Measurements from ENCODE around the gene HJURP. TPM values are rescaled to one million over a fixed set of nuclear protein-coding genes. Genes with fewer than 3 reads are reported as not detected.

Gene HJURP
- polyA plus RNA-seq, 3 donors: not detected

DNA sequence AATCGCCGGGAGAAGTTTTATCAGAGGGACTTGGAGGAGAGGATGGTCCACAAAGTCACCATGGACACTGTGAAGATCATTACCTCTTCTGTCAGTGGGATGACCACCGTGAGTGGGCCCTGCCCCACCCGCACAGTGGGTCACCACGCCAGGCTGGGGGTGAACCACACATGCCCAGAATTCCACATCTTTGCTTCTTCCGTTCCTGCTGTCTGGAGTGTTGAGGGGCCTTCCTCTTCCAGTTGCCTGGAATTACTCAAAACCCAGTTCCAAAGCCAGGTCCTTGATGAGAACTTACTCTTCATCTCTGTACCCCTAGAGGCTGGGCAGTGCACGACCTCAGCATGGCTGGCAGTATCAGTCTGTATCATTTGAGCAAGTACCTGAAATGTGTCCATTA is 54.1 kb downstream of the HJURP start:
- Histone ChIP-seq H3K27ac (ENCODE audit: low read depth in 1 of 2, low read length in 2 of 2) (no peak overlapping the region), H3K4me1 (ENCODE audit: control insufficient read depth in 1 of 2, insufficient read depth in 2 of 2, low read length in 2 of 2) (no peaks in the 10 kb centered on the region), H3K9ac (ENCODE audit: insufficient read depth, low read length, poor library complexity, severe bottlenecking) (no peak overlapping the region), H3K79me2 (ENCODE audit: insufficient read depth, low read length) (no peaks in the 10 kb centered on the region), H3K36me3 (replicated peaks in 1 of 2; ENCODE audit: control insufficient read depth in 1 of 2, insufficient read depth in 2 of 2, low read length in 2 of 2) (no peaks in the 10 kb centered on the region), H3K27me3 (ENCODE audit: control insufficient read depth in 2 of 2, insufficient read depth in 2 of 2, low read length in 2 of 2) (no peaks in the 10 kb centered on the region), H3K4me3 (replicated peaks in 1 of 3; ENCODE audit: low read depth in 2 of 3, low read length in 3 of 3) (no peak overlapping the region), H3K9me3 (replicated peaks in 1 of 2; ENCODE audit: control insufficient read depth in 1 of 2, insufficient read depth in 1 of 2, low read length in 2 of 2) (no peaks in the 10 kb centered on the region), H4K20me1 (ENCODE audit: insufficient read depth, low read length) (no peaks in the 10 kb centered on the region), H3K4me2 (replicated peaks; ENCODE audit: extremely low read depth, low read length, poor library complexity, severe bottlenecking) (no peak overlapping the region), H2AFZ (ENCODE audit: insufficient read depth, low read depth, low read length, poor library complexity, severe bottlenecking) (no peak overlapping the region)
- intact Hi-C loops (cut with micrococcal nuclease): no loop called here
- Mint-ChIP-seq H3K4me1 (no peaks in the 10 kb centered on the region), H3K27ac (peak overlapping the region in 1 of 7 donors; percentile 55), H3K27me3 (ENCODE audit: low read depth in 3 of 3) (peaks cover 3 to 10% (median 8%) of the 10 kb centered on the region in 3 donors), H3K4me3 (no peak overlapping the region), H3K9me3 (peaks cover 0 to 3% (median 0%) of the 10 kb centered on the region in 7 donors), H3K36me3 (no peaks in the 10 kb centered on the region)
- no peak for DNase-seq
- TF ChIP-seq, protein P1, sequence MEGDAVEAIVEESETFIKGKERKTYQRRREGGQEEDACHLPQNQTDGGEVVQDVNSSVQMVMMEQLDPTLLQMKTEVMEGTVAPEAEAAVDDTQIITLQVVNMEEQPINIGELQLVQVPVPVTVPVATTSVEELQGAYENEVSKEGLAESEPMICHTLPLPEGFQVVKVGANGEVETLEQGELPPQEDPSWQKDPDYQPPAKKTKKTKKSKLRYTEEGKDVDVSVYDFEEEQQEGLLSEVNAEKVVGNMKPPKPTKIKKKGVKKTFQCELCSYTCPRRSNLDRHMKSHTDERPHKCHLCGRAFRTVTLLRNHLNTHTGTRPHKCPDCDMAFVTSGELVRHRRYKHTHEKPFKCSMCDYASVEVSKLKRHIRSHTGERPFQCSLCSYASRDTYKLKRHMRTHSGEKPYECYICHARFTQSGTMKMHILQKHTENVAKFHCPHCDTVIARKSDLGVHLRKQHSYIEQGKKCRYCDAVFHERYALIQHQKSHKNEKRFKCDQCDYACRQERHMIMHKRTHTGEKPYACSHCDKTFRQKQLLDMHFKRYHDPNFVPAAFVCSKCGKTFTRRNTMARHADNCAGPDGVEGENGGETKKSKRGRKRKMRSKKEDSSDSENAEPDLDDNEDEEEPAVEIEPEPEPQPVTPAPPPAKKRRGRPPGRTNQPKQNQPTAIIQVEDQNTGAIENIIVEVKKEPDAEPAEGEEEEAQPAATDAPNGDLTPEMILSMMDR (IDR thresholded peaks at IDR 0.05): no peak
- 90% methylated on average over 6 of the region's 7 CpGs for WGBS (ENCODE audit: insufficient coverage)

DNA sequence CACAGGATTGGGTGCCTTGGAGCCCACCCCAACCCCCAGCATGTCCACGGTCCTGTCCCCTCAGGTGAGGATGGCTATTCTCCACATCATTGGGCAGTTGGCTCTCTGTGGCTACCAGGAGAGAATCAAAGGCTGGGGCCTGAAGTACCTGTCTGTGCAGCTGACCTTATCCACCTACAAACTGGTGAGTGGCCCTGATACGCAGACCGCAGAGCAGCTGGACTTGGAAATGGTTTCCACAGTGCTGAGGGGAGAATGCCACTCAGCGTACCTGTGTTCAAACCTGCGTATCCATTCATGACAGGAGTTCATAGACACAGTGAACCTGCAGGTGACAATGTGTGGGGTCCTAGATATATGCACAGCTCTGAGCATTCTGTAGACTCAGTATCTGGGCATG is 54.6 kb downstream of the HJURP start:
- WGBS (ENCODE audit: insufficient coverage): 60% methylated on average over 5 of the region's 5 CpGs
- H3K9me3 ChIP-seq (replicated peaks in 1 of 2; ENCODE audit: control insufficient read depth in 1 of 2, insufficient read depth in 1 of 2, low read length in 2 of 2): no peaks in the 10 kb centered on the region
- H2AFZ ChIP-seq (ENCODE audit: insufficient read depth, low read depth, low read length, poor library complexity, severe bottlenecking): no peak overlapping the region
- no peaks in the 10 kb centered on the region for H4K20me1 ChIP-seq (ENCODE audit: insufficient read depth, low read length)
- H3K27ac ChIP-seq (ENCODE audit: low read depth in 1 of 2, low read length in 2 of 2): no peak overlapping the region
- no peaks in the 10 kb centered on the region for H3K4me1 Mint-ChIP-seq
- H3K79me2 ChIP-seq (ENCODE audit: insufficient read depth, low read length): no peaks in the 10 kb centered on the region
- H3K27ac Mint-ChIP-seq: peak overlapping the region in 1 of 7 donors; percentile 55
- H3K4me1 ChIP-seq (ENCODE audit: control insufficient read depth in 1 of 2, insufficient read depth in 2 of 2, low read length in 2 of 2): no peaks in the 10 kb centered on the region
- DNase-seq: no peak
- no peaks in the 10 kb centered on the region for H3K27me3 ChIP-seq (ENCODE audit: control insufficient read depth in 2 of 2, insufficient read depth in 2 of 2, low read length in 2 of 2)
- no peak overlapping the region for H3K4me3 Mint-ChIP-seq
- H3K36me3 ChIP-seq (replicated peaks in 1 of 2; ENCODE audit: control insufficient read depth in 1 of 2, insufficient read depth in 2 of 2, low read length in 2 of 2): no peaks in the 10 kb centered on the region
- no peak overlapping the region for H3K4me3 ChIP-seq (replicated peaks in 1 of 3; ENCODE audit: low read depth in 2 of 3, low read length in 3 of 3)
- intact Hi-C loops (cut with micrococcal nuclease): no loop called here
- H3K9ac ChIP-seq (ENCODE audit: insufficient read depth, low read length, poor library complexity, severe bottlenecking): no peak overlapping the region
- peaks cover 3 to 9% (median 5%) of the 10 kb centered on the region in 3 donors for H3K27me3 Mint-ChIP-seq (ENCODE audit: low read depth in 3 of 3)
- peaks cover 0 to 3% (median 0%) of the 10 kb centered on the region in 7 donors for H3K9me3 Mint-ChIP-seq
- H3K36me3 Mint-ChIP-seq: no peaks in the 10 kb centered on the region
- no peak overlapping the region for H3K4me2 ChIP-seq (replicated peaks; ENCODE audit: extremely low read depth, low read length, poor library complexity, severe bottlenecking)
- TF ChIP-seq, protein P1 (IDR thresholded peaks at IDR 0.05): no peak
